ENCODE results near the gene MAN1A2. TPM values are rescaled to one million over a fixed set of nuclear protein-coding genes. Genes with fewer than 3 reads are reported as not detected.

Gene MAN1A2
- total RNA-seq, 1 donor from 2014 or later: 23.9 TPM

- H3K27ac Mint-ChIP-seq: no peak overlapping the region
- no peak overlapping the region for H3K4me3 Mint-ChIP-seq
- intact Hi-C loops (cut with micrococcal nuclease): no loop called here
- H3K9me3 Mint-ChIP-seq: peaks cover 15% of the 10 kb centered on the region
- no peaks in the 10 kb centered on the region for H3K27me3 Mint-ChIP-seq
- H3K36me3 Mint-ChIP-seq (ENCODE audit: low read depth): peaks cover 2% of the 10 kb centered on the region
- peaks cover 13% of the 10 kb centered on the region for H3K4me1 Mint-ChIP-seq
- DNase-seq: no peak
Measured at GRCh38 chr1:117396636-117397035, 29.4 kb downstream of the MAN1A2 start.

- Mint-ChIP-seq H3K4me3 (no peak overlapping the region), H3K27me3 (no peaks in the 10 kb centered on the region), H3K27ac (no peak overlapping the region), H3K4me1 (peaks cover 12% of the 10 kb centered on the region), H3K36me3 (ENCODE audit: low read depth) (peaks cover 20% of the 10 kb centered on the region), H3K9me3 (peaks cover 18% of the 10 kb centered on the region)
- no peak for DNase-seq
- intact Hi-C loops (cut with micrococcal nuclease): no loop called here
Measured at GRCh38 chr1:117398957-117399356, 31.7 kb downstream of the MAN1A2 start.

GRCh38 chr1:117401761-117402160 lies 34.5 kb downstream of the MAN1A2 start:
- H3K4me1 Mint-ChIP-seq: peaks cover 9% of the 10 kb centered on the region
- intact Hi-C loops (cut with micrococcal nuclease): no loop called here
- no peak for DNase-seq
- no peak overlapping the region for H3K27ac Mint-ChIP-seq
- peaks cover 38% of the 10 kb centered on the region for H3K36me3 Mint-ChIP-seq (ENCODE audit: low read depth)
- H3K27me3 Mint-ChIP-seq: no peaks in the 10 kb centered on the region
- peaks cover 18% of the 10 kb centered on the region for H3K9me3 Mint-ChIP-seq
- no peak overlapping the region for H3K4me3 Mint-ChIP-seq

GRCh38 chr1:117403597-117403996 lies 36.3 kb downstream of the MAN1A2 start:
- Mint-ChIP-seq H3K27me3 (no peaks in the 10 kb centered on the region), H3K9me3 (peaks cover 14% of the 10 kb centered on the region), H3K4me1 (peaks cover 6% of the 10 kb centered on the region), H3K27ac (no peak overlapping the region), H3K36me3 (ENCODE audit: low read depth) (peaks cover 39% of the 10 kb centered on the region), H3K4me3 (no peak overlapping the region)
- DNase-seq: no peak
- intact Hi-C loops (cut with micrococcal nuclease): no loop called here

- Mint-ChIP-seq H3K36me3 (ENCODE audit: low read depth) (peaks cover 45% of the 10 kb centered on the region), H3K9me3 (peaks cover 8% of the 10 kb centered on the region), H3K27ac (no peak overlapping the region), H3K4me3 (no peak overlapping the region), H3K27me3 (no peaks in the 10 kb centered on the region), H3K4me1 (peaks cover 4% of the 10 kb centered on the region)
- intact Hi-C loops (cut with micrococcal nuclease): no loop called here
- DNase-seq: no peak
Measured at GRCh38 chr1:117405042-117405441, 37.8 kb downstream of the MAN1A2 start.

GRCh38 chr1:117412472-117412871 lies 45.2 kb downstream of the MAN1A2 start:
- Mint-ChIP-seq H3K9me3 (peaks cover 11% of the 10 kb centered on the region), H3K4me3 (no peak overlapping the region), H3K36me3 (ENCODE audit: low read depth) (peaks cover 43% of the 10 kb centered on the region), H3K27ac (no peak overlapping the region), H3K27me3 (no peaks in the 10 kb centered on the region), H3K4me1 (no peaks in the 10 kb centered on the region)
- DNase-seq: no peak
- intact Hi-C loops (cut with micrococcal nuclease): no loop called here

- H3K4me3 Mint-ChIP-seq: no peak overlapping the region
- DNase-seq: no peak
- peaks cover 40% of the 10 kb centered on the region for H3K36me3 Mint-ChIP-seq (ENCODE audit: low read depth)
- intact Hi-C loops (cut with micrococcal nuclease): no loop called here
- H3K27ac Mint-ChIP-seq: no peak overlapping the region
- H3K27me3 Mint-ChIP-seq: no peaks in the 10 kb centered on the region
- peaks cover 11% of the 10 kb centered on the region for H3K9me3 Mint-ChIP-seq
- no peaks in the 10 kb centered on the region for H3K4me1 Mint-ChIP-seq
Measured at GRCh38 chr1:117413412-117413811, 46.2 kb downstream of the MAN1A2 start.

GRCh38 chr1:117414943-117415342 lies 47.7 kb downstream of the MAN1A2 start:
- intact Hi-C loops (cut with micrococcal nuclease): no loop called here
- Mint-ChIP-seq H3K36me3 (ENCODE audit: low read depth) (peaks cover 38% of the 10 kb centered on the region), H3K27me3 (no peaks in the 10 kb centered on the region), H3K27ac (no peak overlapping the region), H3K4me1 (no peaks in the 10 kb centered on the region), H3K9me3 (peaks cover 10% of the 10 kb centered on the region), H3K4me3 (no peak overlapping the region)
- DNase-seq: no peak

- Mint-ChIP-seq H3K36me3 (ENCODE audit: low read depth) (peaks cover 42% of the 10 kb centered on the region), H3K4me1 (peaks cover 3% of the 10 kb centered on the region), H3K27me3 (no peaks in the 10 kb centered on the region), H3K27ac (no peak overlapping the region), H3K4me3 (no peak overlapping the region), H3K9me3 (peaks cover 7% of the 10 kb centered on the region)
- intact Hi-C loops (cut with micrococcal nuclease): no loop called here
- DNase-seq: no peak
Measured at GRCh38 chr1:117416004-117416403, 48.8 kb downstream of the MAN1A2 start.

GRCh38 chr1:117416546-117417125 lies 49.4 kb downstream of the MAN1A2 start:
- DNase-seq: no peak
- H3K4me3 Mint-ChIP-seq: no peak overlapping the region
- no peak overlapping the region for H3K27ac Mint-ChIP-seq
- H3K9me3 Mint-ChIP-seq: peaks cover 7% of the 10 kb centered on the region
- intact Hi-C loops (cut with micrococcal nuclease): no loop called here
- no peaks in the 10 kb centered on the region for H3K27me3 Mint-ChIP-seq
- H3K36me3 Mint-ChIP-seq (ENCODE audit: low read depth): peaks cover 40% of the 10 kb centered on the region
- peaks cover 3% of the 10 kb centered on the region for H3K4me1 Mint-ChIP-seq

GRCh38 chr1:117425050-117425734 lies 57.9 kb downstream of the MAN1A2 start:
- Mint-ChIP-seq H3K27me3 (no peaks in the 10 kb centered on the region), H3K4me1 (peaks cover 3% of the 10 kb centered on the region), H3K27ac (no peak overlapping the region), H3K9me3 (peaks cover 13% of the 10 kb centered on the region), H3K36me3 (ENCODE audit: low read depth) (peaks cover 37% of the 10 kb centered on the region), H3K4me3 (no peak overlapping the region)
- DNase-seq: no peak
- intact Hi-C loops (cut with micrococcal nuclease): no loop called here

GRCh38 chr1:117427297-117427696 lies 60.0 kb downstream of the MAN1A2 start:
- H3K4me3 Mint-ChIP-seq: no peak overlapping the region
- no peaks in the 10 kb centered on the region for H3K27me3 Mint-ChIP-seq
- H3K4me1 Mint-ChIP-seq: no peaks in the 10 kb centered on the region
- peaks cover 13% of the 10 kb centered on the region for H3K9me3 Mint-ChIP-seq
- H3K27ac Mint-ChIP-seq: no peak overlapping the region
- peaks cover 31% of the 10 kb centered on the region for H3K36me3 Mint-ChIP-seq (ENCODE audit: low read depth)
- DNase-seq: no peak
- intact Hi-C loops (cut with micrococcal nuclease): no loop called here

- peaks cover 2% of the 10 kb centered on the region for H3K36me3 Mint-ChIP-seq (ENCODE audit: low read depth)
- H3K9me3 Mint-ChIP-seq: no peaks in the 10 kb centered on the region
- intact Hi-C loops (cut with micrococcal nuclease): no loop called here
- H3K4me1 Mint-ChIP-seq: no peaks in the 10 kb centered on the region
- no peak overlapping the region for H3K27ac Mint-ChIP-seq
- no peaks in the 10 kb centered on the region for H3K27me3 Mint-ChIP-seq
- no peak overlapping the region for H3K4me3 Mint-ChIP-seq
- no peak for DNase-seq
Measured at GRCh38 chr1:117433943-117434342, 66.7 kb downstream of the MAN1A2 start.

GRCh38 chr1:117436513-117436912 lies 69.3 kb downstream of the MAN1A2 start:
- no peak for DNase-seq
- Mint-ChIP-seq H3K9me3 (no peaks in the 10 kb centered on the region), H3K4me1 (no peaks in the 10 kb centered on the region), H3K27ac (no peak overlapping the region), H3K36me3 (ENCODE audit: low read depth) (peaks cover 2% of the 10 kb centered on the region), H3K4me3 (no peak overlapping the region), H3K27me3 (no peaks in the 10 kb centered on the region)
- intact Hi-C loops (cut with micrococcal nuclease): no loop called here

- intact Hi-C loops (cut with micrococcal nuclease): no loop called here
- H3K27me3 Mint-ChIP-seq: no peaks in the 10 kb centered on the region
- no peak for DNase-seq
- no peak overlapping the region for H3K27ac Mint-ChIP-seq
- peaks cover 38% of the 10 kb centered on the region for H3K36me3 Mint-ChIP-seq (ENCODE audit: low read depth)
- H3K4me3 Mint-ChIP-seq: no peak overlapping the region
- peaks cover 11% of the 10 kb centered on the region for H3K9me3 Mint-ChIP-seq
- H3K4me1 Mint-ChIP-seq: no peaks in the 10 kb centered on the region
Measured at GRCh38 chr1:117447661-117448060, 80.4 kb downstream of the MAN1A2 start.

All from activated CD4-positive, alpha-beta T cell treated with anti-CD3 and anti-CD28 coated beads, Interleukin-2, amount 10 ng/mL, durations not matched to agents 24 days and 14 days (primary cell).